T-helper 1 cell (primary cell): ENCODE measurements around the gene USO1.
"Not testable (repeated sequence)": the region's sequence is repeated elsewhere in the genome, so short reads cannot be mapped to it uniquely, and the experiment has no call there.

Experiments
- DNase-seq, 5 donors: peaks; one replicate each; pipeline ENCODE4 v3.0.0-alpha.2; 2012 to 2020

USO1 gene

DNA sequence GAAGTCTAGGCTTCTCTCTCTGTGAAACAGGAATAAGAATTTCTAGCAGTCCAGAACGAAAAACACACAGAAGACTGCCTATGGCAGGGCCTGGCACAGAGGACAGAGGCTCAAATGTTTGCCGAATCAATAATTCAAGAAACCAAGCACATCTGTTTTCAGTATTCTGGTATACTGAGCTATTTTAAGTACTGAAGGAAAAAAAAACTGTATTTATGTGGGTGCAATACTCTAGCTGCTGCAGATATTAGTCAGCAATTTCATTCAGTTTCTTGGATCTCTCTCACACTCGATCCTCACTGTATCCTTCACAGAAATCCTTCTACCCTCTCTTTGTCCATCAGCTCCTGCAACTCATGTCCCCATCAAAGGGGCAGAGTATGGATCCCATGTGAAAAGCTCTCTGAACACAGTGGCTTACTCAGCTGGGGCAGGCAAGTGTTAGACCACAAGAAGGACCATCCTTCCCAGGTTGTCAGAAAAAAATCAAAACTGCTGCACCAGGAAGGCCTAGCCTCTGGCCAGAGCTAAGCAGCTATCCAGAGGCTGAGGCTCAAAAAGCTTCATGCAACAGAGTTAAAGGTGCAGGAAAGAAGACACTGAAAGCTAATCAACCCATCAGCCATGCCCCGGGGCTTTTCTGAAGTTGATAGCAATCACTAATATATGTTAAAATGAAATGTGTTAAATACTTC lies 9.1 kb upstream of the USO1 start:
- DNase-seq: no peak

GRCh38 chr4:75716054-75716453 lies 8.3 kb upstream of the USO1 start:
- not testable (repeated sequence) for DNase-seq

GRCh38 chr4:75717408-75717807 lies 7.0 kb upstream of the USO1 start:
- DNase-seq: no peak

- no peak for DNase-seq
These were observed 5.8 kb upstream of the USO1 start for GRCh38 chr4:75718529-75718928.

DNA sequence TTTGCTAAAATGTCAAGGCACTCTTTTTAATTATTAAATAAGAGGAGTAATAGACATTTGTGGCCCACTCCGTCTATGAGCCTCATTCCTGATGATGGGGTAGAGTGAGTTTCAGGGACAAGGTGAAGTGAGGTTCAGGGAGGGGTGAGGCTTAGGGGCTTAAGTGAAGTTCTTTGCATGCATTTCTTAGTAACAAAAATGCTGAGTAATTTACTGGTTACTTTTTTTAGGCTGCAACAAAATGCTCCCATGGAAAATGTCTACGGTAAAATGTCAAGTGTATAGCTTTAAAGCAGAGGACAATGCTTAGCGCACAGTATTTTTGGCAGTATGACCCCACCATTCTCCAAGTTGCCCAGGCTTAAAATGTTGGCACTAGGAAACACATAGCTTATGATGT lies 2.0 kb upstream of the USO1 start:
- DNase-seq: no peak

DNA sequence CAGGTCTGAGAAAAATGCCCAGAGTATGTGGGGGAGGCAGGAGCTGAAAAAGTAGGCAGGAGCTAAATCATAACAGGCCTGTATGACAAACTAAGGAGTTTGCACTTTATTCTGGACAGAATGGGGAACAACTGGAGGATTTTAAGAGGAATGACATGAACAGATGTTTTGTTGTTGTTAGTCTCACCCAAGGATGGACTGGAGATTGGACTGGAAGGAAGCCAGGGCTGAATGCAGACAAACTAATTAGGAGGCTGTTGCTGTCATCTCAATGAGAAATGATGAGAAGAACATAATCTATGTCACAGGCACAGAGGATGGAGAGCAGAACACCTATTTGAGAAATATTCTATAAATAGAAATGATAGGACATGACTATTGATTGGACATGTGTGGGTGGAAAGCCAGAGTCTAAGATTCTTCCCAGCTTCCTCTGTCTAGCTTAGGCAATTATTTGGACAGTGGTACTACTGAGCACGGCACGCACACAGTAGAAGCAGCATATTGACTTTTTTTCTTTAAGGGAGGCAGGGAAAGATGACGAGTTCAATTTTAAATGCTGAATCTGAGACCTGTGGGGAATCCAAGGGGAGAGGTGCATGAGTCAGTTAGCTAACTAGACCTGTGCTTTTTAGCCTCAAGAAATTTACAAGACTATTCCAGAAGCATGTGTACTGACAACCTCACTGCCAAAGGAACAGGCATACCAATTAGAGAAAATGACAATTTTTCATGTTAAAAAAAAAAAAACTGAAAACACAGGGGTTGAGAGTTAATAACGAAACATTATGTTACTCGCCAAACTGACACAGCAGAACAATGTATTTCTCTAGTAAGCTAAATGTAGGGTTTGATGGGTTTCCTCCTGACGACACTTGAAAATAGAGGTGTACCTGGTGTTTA lies 963 bp upstream of the USO1 start:
- no peak for DNase-seq

GRCh38 chr4:75724867-75725724 lies 719 bp downstream of the USO1 start:
- DNase-seq: peak; percentile 28 to 63 (median 30)

GRCh38 chr4:75725942-75726538 lies 1.7 kb downstream of the USO1 start:
- not testable (repeated sequence) for DNase-seq

GRCh38 chr4:75726577-75726976 lies 2.2 kb downstream of the USO1 start:
- no peak for DNase-seq

DNA sequence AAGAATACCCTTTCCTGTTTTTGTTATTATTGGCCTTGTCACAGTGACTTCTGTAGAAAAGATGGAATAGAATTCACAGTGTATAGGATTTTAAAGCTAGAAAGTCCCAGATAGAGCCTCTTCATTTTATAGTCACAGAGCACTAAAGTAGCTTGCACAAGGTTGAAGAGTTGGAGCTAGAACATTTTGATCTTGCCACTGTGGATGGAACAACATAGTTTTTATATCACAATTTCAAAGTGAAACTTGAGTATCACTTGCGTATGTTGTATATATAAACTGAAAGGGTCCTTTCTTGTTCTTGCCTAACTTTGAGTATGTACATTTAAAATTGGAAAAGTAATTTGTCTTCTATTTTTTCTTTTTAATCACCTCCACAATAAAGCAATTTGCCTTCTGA lies 2.7 kb downstream of the USO1 start:
- no peak for DNase-seq

GRCh38 chr4:75729836-75730235 lies 5.5 kb downstream of the USO1 start:
- DNase-seq: no peak

DNA sequence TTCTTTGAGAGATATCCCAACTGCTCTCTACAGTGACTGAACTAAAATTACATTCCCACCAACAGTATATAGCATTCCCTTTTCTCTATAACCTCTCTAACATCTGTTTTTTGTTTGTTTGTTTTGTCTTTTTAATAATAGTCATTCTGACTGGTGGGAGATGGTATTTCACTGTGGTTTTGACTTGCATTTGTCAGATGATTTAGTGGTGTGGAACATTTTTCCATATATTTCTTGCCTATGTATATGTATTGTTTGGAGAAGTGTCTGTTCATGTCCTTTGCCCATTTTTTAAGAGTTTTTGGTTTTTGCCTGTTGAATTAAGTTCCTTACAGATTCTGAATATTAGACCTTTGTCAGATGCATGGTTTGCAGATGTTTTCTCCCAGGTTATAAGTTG lies 9.0 kb downstream of the USO1 start:
- no peak for DNase-seq

GRCh38 chr4:75735525-75735924 lies 11.1 kb downstream of the USO1 start:
- DNase-seq: no peak

- no peak for DNase-seq
These were observed 12.5 kb downstream of the USO1 start for GRCh38 chr4:75736862-75737261.

GRCh38 chr4:75737398-75737797 lies 13.0 kb downstream of the USO1 start:
- DNase-seq: no peak

GRCh38 chr4:75741027-75741426 lies 16.6 kb downstream of the USO1 start:
- no peak for DNase-seq

DNA sequence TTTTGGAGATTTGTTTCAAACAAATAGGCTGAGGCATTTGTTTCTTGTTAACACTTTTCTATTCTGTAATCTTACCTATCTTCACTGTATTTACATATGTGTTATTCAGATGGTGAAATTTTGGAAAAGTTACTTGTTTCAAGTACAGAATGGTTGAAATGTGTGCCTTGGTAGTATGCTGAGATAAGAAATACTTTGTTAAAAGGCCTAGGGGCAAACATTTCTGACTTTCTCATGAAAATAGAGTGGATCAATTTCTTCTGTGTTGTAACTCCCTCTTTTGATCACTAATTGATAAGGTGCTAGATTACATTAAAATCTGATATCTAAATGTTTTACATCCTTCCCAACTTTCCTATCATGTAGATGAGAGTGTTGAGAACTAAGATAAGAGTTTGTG lies 18.1 kb downstream of the USO1 start:
- DNase-seq: no peak

GRCh38 chr4:75745161-75745560 lies 20.8 kb downstream of the USO1 start:
- no peak for DNase-seq

DNA sequence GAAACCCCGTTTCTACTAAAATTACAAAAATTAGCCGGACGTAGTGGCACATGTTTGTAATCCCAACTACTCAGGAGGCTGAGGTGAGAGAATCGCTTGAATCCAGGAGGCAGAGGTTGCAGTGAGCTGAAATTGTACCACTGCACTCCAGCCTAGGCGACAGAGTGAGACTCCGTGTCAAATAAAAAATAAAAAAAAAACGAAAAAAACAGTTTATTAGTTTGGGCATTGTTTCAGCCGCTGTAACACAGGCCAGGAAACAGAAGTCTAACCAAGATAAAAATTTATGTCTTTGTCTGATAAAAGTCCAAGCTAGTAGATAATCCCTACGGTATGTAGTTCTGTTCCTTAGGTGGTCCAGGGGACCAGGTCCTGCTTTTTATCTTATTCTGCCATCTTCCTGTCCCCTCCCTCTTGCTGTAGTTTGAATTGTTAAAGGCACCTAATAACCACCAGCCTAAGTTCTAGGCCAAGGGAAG lies 21.4 kb downstream of the USO1 start:
- no peak for DNase-seq

GRCh38 chr4:75752637-75753036 lies 28.3 kb downstream of the USO1 start:
- DNase-seq: no peak

DNA sequence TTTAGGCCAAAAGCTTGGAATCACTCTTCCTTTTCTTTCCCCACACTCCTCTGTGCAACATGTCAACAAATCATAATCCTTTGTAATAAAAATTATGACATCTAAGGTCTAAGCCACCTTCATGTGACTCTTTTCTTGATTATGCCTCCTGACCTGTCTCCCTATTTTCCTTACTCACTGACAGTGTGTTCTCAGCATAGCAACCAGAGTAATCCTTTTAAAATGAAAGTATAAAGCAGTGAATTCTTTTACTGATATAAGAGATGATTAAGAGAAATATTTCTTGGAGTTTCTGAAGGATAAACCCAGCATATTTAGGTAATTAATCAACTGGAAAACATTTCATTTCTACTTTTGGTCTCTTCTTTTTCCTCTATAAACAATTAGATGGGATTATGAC lies 44.7 kb downstream of the USO1 start:
- no peak for DNase-seq

DNA sequence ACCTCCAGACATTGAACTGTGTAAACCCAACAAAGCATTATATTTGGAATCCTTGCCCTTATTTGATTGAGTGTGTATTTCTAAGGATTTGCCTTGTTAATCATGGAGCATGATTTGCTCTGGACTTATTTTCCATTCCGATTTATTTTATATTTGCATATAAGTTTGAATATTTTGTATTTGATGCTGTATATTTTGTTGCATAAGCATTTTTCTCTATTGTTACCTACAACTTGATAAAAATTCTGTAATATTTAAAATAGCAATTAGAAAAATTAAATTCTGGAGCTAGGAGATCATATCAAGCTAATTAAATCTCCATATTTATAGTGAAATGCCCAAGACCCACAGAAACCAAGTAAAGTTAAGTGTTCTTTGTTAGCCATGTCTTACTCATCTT lies 47.2 kb downstream of the USO1 start:
- no peak for DNase-seq

GRCh38 chr4:75777589-75777988 lies 53.2 kb downstream of the USO1 start:
- no peak for DNase-seq
